Trophoblast cell (in vitro differentiated cells and primary cell): Measurements from ENCODE around the gene LDB2.

ENCODE experiments used
- DNase-seq, 2 donors: peaks; one replicate each; pipeline ENCODE4 v3.0.0-alpha.2; 2016
- H2AFZ ChIP-seq: 2 replicates; pipeline ENCODE4 v1.6.1; 2013; ENCODE audit warnings: low read length, moderate library complexity, mild to moderate bottlenecking; ENCODE audit not compliant: insufficient read depth, poor library complexity
- H2AK5ac ChIP-seq: 2 replicates; pipeline ENCODE4 v1.6.1; 2013; ENCODE audit warnings: mild to moderate bottlenecking, low read length
- H2BK120ac ChIP-seq: 2 replicates; pipeline ENCODE4 v1.6.1; 2013; ENCODE audit warnings: low read length, mild to moderate bottlenecking, moderate library complexity; ENCODE audit not compliant: insufficient read depth, poor library complexity
- H2BK12ac ChIP-seq: 2 replicates; pipeline ENCODE4 v1.6.1; 2013; ENCODE audit warnings: mild to moderate bottlenecking, low read length, moderate library complexity
- H2BK5ac ChIP-seq: 2 replicates; pipeline ENCODE4 v1.6.1; 2013; ENCODE audit warnings: low read length, low read depth, moderate library complexity, mild to moderate bottlenecking; ENCODE audit not compliant: poor library complexity
- H3K14ac ChIP-seq: 2 replicates; pipeline ENCODE4 v1.6.1; 2013; ENCODE audit warnings: mild to moderate bottlenecking, low read length
- H3K18ac ChIP-seq: 2 replicates; pipeline ENCODE4 v1.6.1; 2013; ENCODE audit warnings: mild to moderate bottlenecking, low read length
- H3K23ac ChIP-seq: 2 replicates; pipeline ENCODE4 v1.6.1; 2013; ENCODE audit warnings: low read length
- H3K27ac ChIP-seq: 2 replicates; pipeline ENCODE4 v1.5.1; 2013; ENCODE audit warnings: low read depth, mild to moderate bottlenecking, inconsistent platforms, low read length, moderate library complexity
- H3K27me3 ChIP-seq: 2 replicates; pipeline ENCODE4 v1.6.1; 2013; ENCODE audit warnings: inconsistent platforms, mild to moderate bottlenecking, low read length, moderate library complexity; ENCODE audit not compliant: insufficient read depth
- H3K36me3 ChIP-seq, 2 experiments: 1 replicate in 1 of 2; 2 replicates in 1 of 2; pipeline ENCODE4 v1.6.1; 2013; ENCODE audit warnings: low read length in 2 of 2, mild to moderate bottlenecking in 2 of 2, moderate library complexity in 1 of 2; ENCODE audit not compliant: insufficient read depth in 2 of 2, control insufficient read depth in 1 of 2
- H3K4ac ChIP-seq: 2 replicates; pipeline ENCODE4 v1.6.1; 2013; ENCODE audit warnings: low read depth, mild to moderate bottlenecking, low read length, moderate library complexity
- H3K4me1 ChIP-seq, 2 experiments: 1 replicate in 1 of 2; 2 replicates in 1 of 2; pipeline ENCODE4 v1.6.1; 2013; ENCODE audit warnings: low read length in 2 of 2, mild to moderate bottlenecking in 2 of 2, moderate library complexity in 1 of 2; ENCODE audit not compliant: insufficient read depth in 2 of 2, control insufficient read depth in 1 of 2
- H3K4me2 ChIP-seq: 2 replicates; pipeline ENCODE4 v1.6.1; 2013; ENCODE audit warnings: inconsistent platforms, mild to moderate bottlenecking, low read length, moderate library complexity
- H3K4me3 ChIP-seq: 2 replicates; pipeline ENCODE4 v1.5.1; 2013; ENCODE audit warnings: mild to moderate bottlenecking, low read depth, low read length, inconsistent platforms
- H3K79me1 ChIP-seq: one replicate; pipeline ENCODE4 v1.6.1; 2013; ENCODE audit warnings: low read length
- H3K79me2 ChIP-seq: 2 replicates; pipeline ENCODE4 v1.6.1; 2013; ENCODE audit warnings: low read length, mild to moderate bottlenecking; ENCODE audit not compliant: control insufficient read depth, insufficient read depth, poor library complexity
- H3K9ac ChIP-seq: 2 replicates; pipeline ENCODE4 v1.6.1; 2013; ENCODE audit warnings: mild to moderate bottlenecking, low read length
- H3K9me3 ChIP-seq: 2 replicates; pipeline ENCODE4 v1.6.1; 2013; ENCODE audit warnings: low read depth, mild to moderate bottlenecking, control low read depth, inconsistent platforms, low read length; ENCODE audit not compliant: insufficient read depth
- H4K12ac ChIP-seq: 2 replicates; pipeline ENCODE4 v1.6.1; 2013; ENCODE audit warnings: low read depth, mild to moderate bottlenecking, low read length, moderate library complexity
- H4K8ac ChIP-seq: 2 replicates; pipeline ENCODE4 v1.6.1; 2013; ENCODE audit warnings: low read depth, mild to moderate bottlenecking, low read length, moderate library complexity
- H4K91ac ChIP-seq: one replicate; pipeline ENCODE4 v1.6.1; 2013; ENCODE audit warnings: low read depth, mild to moderate bottlenecking, low read length, moderate library complexity
- WGBS: extraction: QIAGEN DNeasy Blood & Tissue Kit; methylation state at CpG from one replicate; pipeline ENCODE4 v1.1.7; 2013; ENCODE audit warnings: missing lambda C conversion rate; ENCODE audit not compliant: insufficient read length, insufficient coverage; ENCODE audit errors: extremely low coverage; 5-methylcytosine and 5-hydroxymethylcytosine counted together

LDB2 gene

DNA sequence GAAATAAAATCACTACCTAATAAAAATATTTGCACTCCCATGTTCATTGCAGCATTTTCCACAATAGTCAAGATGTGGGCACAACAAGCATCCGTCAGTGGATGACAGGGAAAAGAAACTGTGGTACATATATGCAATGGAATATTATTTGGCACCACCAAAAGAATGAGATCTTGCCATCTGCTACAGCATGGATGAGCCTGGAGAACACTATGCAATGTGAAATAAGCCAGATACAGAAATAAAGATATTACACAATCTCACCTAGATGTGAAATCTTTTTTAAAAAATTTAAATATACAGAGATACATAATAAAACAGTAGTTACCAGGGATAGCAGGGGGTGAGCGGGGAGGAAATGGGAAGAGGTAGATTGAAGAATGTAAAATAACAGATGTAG lies 44.8 kb downstream of the LDB2 start:
- Histone ChIP-seq H3K23ac (no peak overlapping the region), H3K79me1 (no peaks in the 10 kb centered on the region), H3K18ac (no peak overlapping the region), H2BK5ac (no peak overlapping the region), H3K9ac (no peak overlapping the region), H4K91ac (no peak overlapping the region), H3K27ac (no peak overlapping the region), H3K9me3 (no peaks in the 10 kb centered on the region), H3K79me2 (no peaks in the 10 kb centered on the region), H3K36me3 (no peaks in the 10 kb centered on the region), H2BK12ac (no peak overlapping the region), H3K4me3 (no peak overlapping the region), H3K4me2 (no peak overlapping the region), H3K4me1 (peaks cover 0 to 4% of the 10 kb centered on the region in 2 experiments), H3K27me3 (no peaks in the 10 kb centered on the region), H2AFZ (no peak overlapping the region), H2AK5ac (no peak overlapping the region), H3K4ac (no peak overlapping the region), H4K8ac (no peak overlapping the region), H4K12ac (no peak overlapping the region), H3K14ac (no peak overlapping the region), H2BK120ac (no peak overlapping the region)
- no CpG with 5 or more reads among the region's 2 CpGs for WGBS
- no peak for DNase-seq

DNA sequence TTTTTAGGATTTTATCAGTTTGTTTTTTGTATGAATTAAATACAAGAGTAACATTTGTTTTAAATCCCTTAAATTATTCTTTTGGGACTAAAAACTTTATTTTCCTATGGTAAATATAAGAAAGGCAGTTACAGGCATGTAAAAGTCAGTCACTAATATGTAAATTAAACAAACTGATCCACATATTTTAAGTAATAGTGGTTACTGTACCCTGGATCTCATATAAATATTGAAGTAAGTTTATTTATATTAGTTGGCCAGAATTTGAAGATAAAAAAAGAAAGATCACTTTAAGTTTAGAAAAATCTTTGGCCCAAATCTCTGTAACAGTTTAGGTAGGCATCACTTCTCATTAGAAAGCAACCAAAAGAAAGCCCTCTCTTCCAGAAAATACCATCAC lies 45.8 kb downstream of the LDB2 start:
- no peaks in the 10 kb centered on the region for H3K4me1 ChIP-seq
- no peak overlapping the region for H3K14ac ChIP-seq
- no peak overlapping the region for H4K12ac ChIP-seq
- no peak overlapping the region for H4K91ac ChIP-seq
- no peak overlapping the region for H3K4me2 ChIP-seq
- H3K27ac ChIP-seq = no peak overlapping the region
- H3K36me3 ChIP-seq = no peaks in the 10 kb centered on the region
- H2BK120ac ChIP-seq = no peak overlapping the region
- no peak overlapping the region for H2AK5ac ChIP-seq
- no peak overlapping the region for H4K8ac ChIP-seq
- no peak overlapping the region for H2BK5ac ChIP-seq
- H3K9me3 ChIP-seq = no peaks in the 10 kb centered on the region
- no peaks in the 10 kb centered on the region for H3K27me3 ChIP-seq
- no peak overlapping the region for H3K4ac ChIP-seq
- H2BK12ac ChIP-seq = no peak overlapping the region
- H3K79me1 ChIP-seq = no peaks in the 10 kb centered on the region
- H3K18ac ChIP-seq = no peak overlapping the region
- H2AFZ ChIP-seq = no peak overlapping the region
- no peak overlapping the region for H3K9ac ChIP-seq
- no peak overlapping the region for H3K23ac ChIP-seq
- DNase-seq = no peak
- H3K79me2 ChIP-seq = no peaks in the 10 kb centered on the region
- no peak overlapping the region for H3K4me3 ChIP-seq

GRCh38 chr4:16852228-16852627 lies 46.2 kb downstream of the LDB2 start:
- no peak overlapping the region for H4K8ac ChIP-seq
- H3K4ac ChIP-seq = no peak overlapping the region
- no peak overlapping the region for H4K12ac ChIP-seq
- H4K91ac ChIP-seq = no peak overlapping the region
- no CpG with 5 or more reads among the region's 2 CpGs for WGBS
- no peak overlapping the region for H3K18ac ChIP-seq
- H3K27me3 ChIP-seq = no peaks in the 10 kb centered on the region
- no peaks in the 10 kb centered on the region for H3K79me2 ChIP-seq
- no peak overlapping the region for H2BK120ac ChIP-seq
- no peak overlapping the region for H2BK12ac ChIP-seq
- no peak overlapping the region for H3K27ac ChIP-seq
- no peak overlapping the region for H3K14ac ChIP-seq
- no peak overlapping the region for H3K9ac ChIP-seq
- no peaks in the 10 kb centered on the region for H3K36me3 ChIP-seq
- no peak overlapping the region for H2AK5ac ChIP-seq
- H3K79me1 ChIP-seq = no peaks in the 10 kb centered on the region
- H2BK5ac ChIP-seq = no peak overlapping the region
- no peak for DNase-seq
- H3K4me2 ChIP-seq = no peak overlapping the region
- no peaks in the 10 kb centered on the region for H3K4me1 ChIP-seq
- no peaks in the 10 kb centered on the region for H3K9me3 ChIP-seq
- no peak overlapping the region for H3K4me3 ChIP-seq
- no peak overlapping the region for H2AFZ ChIP-seq
- H3K23ac ChIP-seq = no peak overlapping the region

GRCh38 chr4:16846540-16847117 lies 51.8 kb downstream of the LDB2 start:
- H3K27me3 ChIP-seq = no peaks in the 10 kb centered on the region
- H3K79me2 ChIP-seq = no peaks in the 10 kb centered on the region
- no peak overlapping the region for H2AK5ac ChIP-seq
- no peak overlapping the region for H2BK5ac ChIP-seq
- H3K4me2 ChIP-seq = no peak overlapping the region
- no peak overlapping the region for H4K8ac ChIP-seq
- H3K9me3 ChIP-seq = no peaks in the 10 kb centered on the region
- H3K23ac ChIP-seq = no peak overlapping the region
- DNase-seq = no peak
- H2AFZ ChIP-seq = no peak overlapping the region
- no peak overlapping the region for H3K27ac ChIP-seq
- H4K12ac ChIP-seq = no peak overlapping the region
- no peaks in the 10 kb centered on the region for H3K36me3 ChIP-seq
- no peaks in the 10 kb centered on the region for H3K4me1 ChIP-seq
- no peak overlapping the region for H3K18ac ChIP-seq
- no peak overlapping the region for H3K4me3 ChIP-seq
- WGBS = no CpG with 5 or more reads among the region's 2 CpGs
- H2BK12ac ChIP-seq = no peak overlapping the region
- no peak overlapping the region for H3K9ac ChIP-seq
- H4K91ac ChIP-seq = no peak overlapping the region
- H3K4ac ChIP-seq = no peak overlapping the region
- no peak overlapping the region for H3K14ac ChIP-seq
- H2BK120ac ChIP-seq = no peak overlapping the region
- no peaks in the 10 kb centered on the region for H3K79me1 ChIP-seq
